SK-N-SH (cell line): ENCODE data around the gene CBR1. TPM values are rescaled to one million over a fixed set of nuclear protein-coding genes. Genes with fewer than 3 reads are reported as not detected.

Experiments
- CTCF ChIA-PET: fragments of 300-600, 350-600 bp; formaldehyde crosslinking; extraction: SDS; loops from one replicate; lab custom pipeline; 2021; lab: Yijun Ruan, JAX
- POLR2A ChIA-PET: fragments of 350-600 bp; sonication (Branson Sonifier 250); formaldehyde crosslinking; extraction: SDS; loops from one replicate; lab custom pipeline; 2020; ENCODE audit warnings: antibody characterized with exemption, inconsistent platforms; lab: Yijun Ruan, JAX
- DNase-seq: peaks from one replicate; pipeline ENCODE4 v3.0.0; 2012
- H2AFZ ChIP-seq: fragments of 200-600 bp; sonication (generic); 2 replicates; pipeline ENCODE4 v1.8.1; 2016; ENCODE audit warnings: antibody characterized with exemption, mild to moderate bottlenecking, low read depth
- H3F3A ChIP-seq: fragments of 200-600 bp; sonication (generic); replicated peaks from 2 replicates; pipeline ENCODE3; 2016; ENCODE audit warnings: antibody characterized with exemption, mild to moderate bottlenecking; ENCODE audit not compliant: insufficient read depth
- H3K27ac ChIP-seq, 2 experiments: fragments of 200-500 bp in 1 of 2; fragments of 200-600 bp in 1 of 2; sonication (Bioruptor generic) in 1 of 2; sonication (generic), shearing (Covaris generic) in 1 of 2; 2 replicates each; pipeline versions ENCODE4 v1.5.1 to v1.6.1; 2014 to 2016; ENCODE audit warnings: low read depth in 2 of 2, inconsistent platforms in 1 of 2, low read length in 1 of 2, mild to moderate bottlenecking in 1 of 2, mixed read lengths in 1 of 2
- H3K27me3 ChIP-seq: fragments of 200-600 bp; sonication (generic), shearing (Covaris generic); 2 replicates; pipeline ENCODE4 v1.6.1; 2016; ENCODE audit warnings: mixed run types; ENCODE audit not compliant: insufficient read depth
- H3K36me3 ChIP-seq, 2 experiments: fragments of 200-500 bp in 1 of 2; fragments of 200-600 bp in 1 of 2; sonication (Bioruptor generic) in 1 of 2; sonication (generic) in 1 of 2; replicated peaks in 1 of 2; 2 replicates each; pipeline versions ENCODE3 to v1.5.1; 2014 to 2016; ENCODE audit warnings: low read length in 1 of 2, mild to moderate bottlenecking in 1 of 2; ENCODE audit not compliant: insufficient read depth in 2 of 2, control insufficient read depth in 1 of 2
- H3K4me1 ChIP-seq, 2 experiments: fragments of 200-500 bp in 1 of 2; fragments of 200-600 bp in 1 of 2; sonication (Bioruptor generic) in 1 of 2; sonication (generic), shearing (Covaris generic) in 1 of 2; 2 replicates each; pipeline versions ENCODE4 v1.5.1 to v1.6.1; 2014 to 2016; ENCODE audit warnings: low read depth in 1 of 2, low read length in 1 of 2, mixed run types in 1 of 2; ENCODE audit not compliant: insufficient read depth in 2 of 2, control insufficient read depth in 1 of 2
- H3K4me2 ChIP-seq: fragments of 200-600 bp; sonication (generic), shearing (Covaris generic); 2 replicates; pipeline ENCODE4 v1.6.1; 2017; ENCODE audit warnings: mixed run types
- H3K4me3 ChIP-seq, 2 experiments: fragments of 200-500 bp in 1 of 2; fragments of 200-600 bp in 1 of 2; sonication (Bioruptor generic) in 1 of 2; sonication (generic), shearing (Covaris generic) in 1 of 2; 2 replicates each; pipeline versions ENCODE4 v1.5.1 to v1.8.1; 2014 to 2016; ENCODE audit warnings: low read depth in 2 of 2, inconsistent platforms in 1 of 2, low read length in 1 of 2, mild to moderate bottlenecking in 1 of 2, mixed read lengths in 1 of 2, moderate library complexity in 1 of 2
- H3K79me2 ChIP-seq: fragments of 200-600 bp; sonication (generic); 2 replicates; pipeline ENCODE4 v1.8.1; 2017; ENCODE audit warnings: mild to moderate bottlenecking; ENCODE audit not compliant: insufficient read depth
- H3K9ac ChIP-seq: fragments of 200-600 bp; sonication (generic); 2 replicates; pipeline ENCODE4 v1.6.1; 2017; ENCODE audit warnings: mixed run types
- H3K9me2 ChIP-seq: fragments of 200-600 bp; sonication (generic); 2 replicates; pipeline ENCODE4 v1.6.1; 2017; ENCODE audit warnings: mixed run types
- H3K9me3 ChIP-seq: fragments of 200-600 bp; sonication (generic); 2 replicates; pipeline ENCODE4 v1.6.1; 2017; ENCODE audit warnings: mixed run types, mild to moderate bottlenecking, moderate library complexity
- H4K20me1 ChIP-seq: fragments of 200-600 bp; sonication (generic); 2 replicates; pipeline ENCODE4 v1.6.1; 2017; ENCODE audit warnings: mild to moderate bottlenecking, mixed run types; ENCODE audit not compliant: insufficient read depth
- EP300 ChIP-seq, 2 experiments: IDR thresholded peaks; 2 replicates each; pipeline versions ENCODE4 v1.4.0 to v1.6.1; 2012; ENCODE audit warnings: borderline replicate concordance in 1 of 2, low read depth in 1 of 2, low read length in 1 of 2
- FOSL2 ChIP-seq: IDR thresholded peaks from 2 replicates; pipeline ENCODE4 v1.4.0; 2012; ENCODE audit warnings: low read depth, mild to moderate bottlenecking, moderate library complexity, borderline replicate concordance
- FOXM1 ChIP-seq: IDR thresholded peaks from 2 replicates; pipeline ENCODE4 v1.4.0; 2012; ENCODE audit warnings: low read depth, mild to moderate bottlenecking
- GATA2 ChIP-seq: sonication (generic); formaldehyde crosslinking; IDR thresholded peaks from 2 replicates; pipeline ENCODE4 v1.5.0; 2020; ENCODE audit warnings: mild to moderate bottlenecking, missing genetic modification reagents
- JUND ChIP-seq: IDR thresholded peaks from 2 replicates; pipeline ENCODE4 v1.4.0; 2012
- MEF2A ChIP-seq: IDR thresholded peaks from 2 replicates; pipeline ENCODE4 v1.4.0; 2012; ENCODE audit warnings: low read depth, borderline replicate concordance
- MXI1 ChIP-seq: IDR thresholded peaks from 2 replicates; pipeline ENCODE4 v1.6.1; 2012; ENCODE audit warnings: mild to moderate bottlenecking, low read depth, low read length, improper control_type of control experiment
- NFIC ChIP-seq: IDR thresholded peaks from 2 replicates; pipeline ENCODE4 v1.4.0; 2012; ENCODE audit warnings: borderline replicate concordance
- NRF1 ChIP-seq: IDR thresholded peaks from 2 replicates; pipeline ENCODE4 v1.6.1; 2012; ENCODE audit warnings: low read depth, mild to moderate bottlenecking, low read length
- PBX3 ChIP-seq: IDR thresholded peaks from 2 replicates; pipeline ENCODE4; 2012
- RFX5 ChIP-seq: IDR thresholded peaks from 2 replicates; pipeline ENCODE4 v1.6.1; 2012; ENCODE audit warnings: mild to moderate bottlenecking, improper control_type of control experiment, low read length
- SIN3A ChIP-seq: IDR thresholded peaks from 2 replicates; pipeline ENCODE4 v1.6.1; 2012; ENCODE audit warnings: low read depth, mild to moderate bottlenecking, low read length, moderate library complexity, borderline replicate concordance
- SMC3 ChIP-seq: IDR thresholded peaks from 2 replicates; pipeline ENCODE4 v1.6.1; 2012; ENCODE audit warnings: low read depth, low read length, improper control_type of control experiment
- TCF12 ChIP-seq: IDR thresholded peaks from 2 replicates; pipeline ENCODE4 v1.4.0; 2012
- TEAD4 ChIP-seq: IDR thresholded peaks from 2 replicates; pipeline ENCODE4 v1.4.0; 2012; ENCODE audit warnings: mild to moderate bottlenecking, borderline replicate concordance; ENCODE audit not compliant: insufficient read depth
- USF1 ChIP-seq: IDR thresholded peaks from 2 replicates; pipeline ENCODE4 v1.4.0; 2012; ENCODE audit warnings: low read depth, borderline replicate concordance
- USF2 ChIP-seq: fragments of 150-350 bp; IDR thresholded peaks from 2 replicates; pipeline ENCODE4 v1.6.1; 2017; ENCODE audit warnings: antibody characterized with exemption, low read length, low read depth, borderline replicate concordance
- ZBTB33 ChIP-seq: IDR thresholded peaks from 2 replicates; pipeline ENCODE4 v1.4.0; 2012; ENCODE audit warnings: low read depth, borderline replicate concordance
- WGBS: methylation state at CpG from one replicate; pipeline ENCODE4 v1.1.6; 2017; ENCODE audit warnings: low lambda C conversion rate; 5-methylcytosine and 5-hydroxymethylcytosine counted together
- polyA plus RNA-seq, 3 experiments: library from polyadenylated mRNA; depleted of rRNA; stranded (reverse); fragments of >200 nt; gene quantifications; 2 replicates each; pipeline ENCODE4 v1.2.3, GENCODE V29; 2012
- TF ChIP-seq, protein P1 (sequence below): IDR thresholded peaks from 2 replicates; pipeline ENCODE4 v1.4.0; 2012; ENCODE audit warnings: low read depth
- TF ChIP-seq, protein P2 (sequence below): fragments of 200-600 bp; sonication (generic); IDR thresholded peaks from 2 replicates; pipeline ENCODE4 v1.6.1; 2017; ENCODE audit warnings: antibody characterized with exemption, mild to moderate bottlenecking, moderate library complexity

CBR1 gene
- polyA plus RNA-seq, 1 of the 3 experiments (the other 2 are of a cell fraction), result 136 TPM

- TF ChIP-seq EP300 (IDR thresholded peaks at IDR 0.05; ENCODE audit: borderline replicate concordance in 1 of 2, low read depth in 1 of 2, low read length in 1 of 2), result no peak
- no peak for TF ChIP-seq GATA2
- TF ChIP-seq NFIC, result no peak
- TF ChIP-seq ZBTB33, result no peak
- TF ChIP-seq TCF12, result no peak
- TF ChIP-seq TEAD4, result no peak
Observed at GRCh38 chr21:36047139-36047538, 22.7 kb upstream of the CBR1 start (continued).

- 98% methylated on average over 7 of the region's 7 CpGs for WGBS
- no peaks in the 10 kb centered on the region for H3K9me3 ChIP-seq
- H3K9ac ChIP-seq, result no peak overlapping the region
- POLR2A ChIA-PET, result no interaction called here
- no peak overlapping the region for H3K4me3 ChIP-seq
- no peaks in the 10 kb centered on the region for H3K4me1 ChIP-seq
- CTCF ChIA-PET, result no interaction called here
- H3K9me2 ChIP-seq, result no peaks in the 10 kb centered on the region
- peaks cover 68 to 78% of the 10 kb centered on the region in 2 experiments for H3K36me3 ChIP-seq
- H3K4me2 ChIP-seq, result no peak overlapping the region
- TF ChIP-seq SMC3 (no peak), MEF2A (no peak), USF2 (no peak), EP300 (IDR thresholded peaks at IDR 0.05; ENCODE audit: borderline replicate concordance in 1 of 2, low read depth in 1 of 2, low read length in 1 of 2) (no peak), FOXM1 (no peak), USF1 (no peak), SIN3A (no peak), NRF1 (no peak), PBX3 (no peak), ZBTB33 (no peak), FOSL2 (no peak), MXI1 (no peak), RFX5 (no peak), JUND (no peak)
- TF ChIP-seq, protein P1, sequence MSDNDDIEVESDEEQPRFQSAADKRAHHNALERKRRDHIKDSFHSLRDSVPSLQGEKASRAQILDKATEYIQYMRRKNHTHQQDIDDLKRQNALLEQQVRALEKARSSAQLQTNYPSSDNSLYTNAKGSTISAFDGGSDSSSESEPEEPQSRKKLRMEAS, result no peak
- TF ChIP-seq, protein P2, sequence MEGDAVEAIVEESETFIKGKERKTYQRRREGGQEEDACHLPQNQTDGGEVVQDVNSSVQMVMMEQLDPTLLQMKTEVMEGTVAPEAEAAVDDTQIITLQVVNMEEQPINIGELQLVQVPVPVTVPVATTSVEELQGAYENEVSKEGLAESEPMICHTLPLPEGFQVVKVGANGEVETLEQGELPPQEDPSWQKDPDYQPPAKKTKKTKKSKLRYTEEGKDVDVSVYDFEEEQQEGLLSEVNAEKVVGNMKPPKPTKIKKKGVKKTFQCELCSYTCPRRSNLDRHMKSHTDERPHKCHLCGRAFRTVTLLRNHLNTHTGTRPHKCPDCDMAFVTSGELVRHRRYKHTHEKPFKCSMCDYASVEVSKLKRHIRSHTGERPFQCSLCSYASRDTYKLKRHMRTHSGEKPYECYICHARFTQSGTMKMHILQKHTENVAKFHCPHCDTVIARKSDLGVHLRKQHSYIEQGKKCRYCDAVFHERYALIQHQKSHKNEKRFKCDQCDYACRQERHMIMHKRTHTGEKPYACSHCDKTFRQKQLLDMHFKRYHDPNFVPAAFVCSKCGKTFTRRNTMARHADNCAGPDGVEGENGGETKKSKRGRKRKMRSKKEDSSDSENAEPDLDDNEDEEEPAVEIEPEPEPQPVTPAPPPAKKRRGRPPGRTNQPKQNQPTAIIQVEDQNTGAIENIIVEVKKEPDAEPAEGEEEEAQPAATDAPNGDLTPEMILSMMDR, result no peak
- DNase-seq, result no peak
- no peak overlapping the region for H3K27ac ChIP-seq
- no peak overlapping the region for H2AFZ ChIP-seq
- H3K79me2 ChIP-seq, result no peaks in the 10 kb centered on the region
- H3K27me3 ChIP-seq, result no peaks in the 10 kb centered on the region
- no peaks in the 10 kb centered on the region for H3F3A ChIP-seq
- H4K20me1 ChIP-seq, result no peaks in the 10 kb centered on the region
Observed at GRCh38 chr21:36048357-36048756, 21.5 kb upstream of the CBR1 start.
